ENCODE measurements around the gene ACTN2.

Gene ACTN2

DNA sequence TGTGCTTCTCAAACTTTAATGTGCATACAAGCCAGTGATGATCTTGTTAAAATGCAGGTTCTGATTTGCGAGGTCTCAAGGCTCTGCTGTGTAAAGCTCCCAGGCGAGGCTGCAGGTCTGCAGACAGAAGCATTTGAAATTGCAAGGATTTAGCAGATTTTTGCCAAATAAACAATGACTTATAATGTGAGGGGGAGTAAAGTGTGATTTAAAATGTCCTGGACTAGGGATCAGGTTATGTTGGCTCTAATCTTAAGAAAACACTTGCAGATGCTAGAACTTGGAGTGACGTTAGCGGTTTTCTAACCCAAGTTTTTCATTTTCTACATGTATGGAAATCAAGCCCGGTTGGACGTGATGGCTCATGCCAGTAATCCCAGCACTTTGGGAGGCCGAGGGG is 16.2 kb upstream of the ACTN2 start:
- DNase-seq (ENCODE audit: insufficient read length) = no peak
- no peak for FAIRE-seq
- TF ChIP-seq TAF1 (IDR thresholded peaks at IDR 0.05; ENCODE audit: borderline replicate concordance, low read depth, low read length) (no peak), POLR2AphosphoS5 (IDR thresholded peaks at IDR 0.05; ENCODE audit: low read depth, low read length) (no peak), POLR2A (IDR thresholded peaks at IDR 0.05; ENCODE audit: low read depth, low read length) (no peak)

DNA sequence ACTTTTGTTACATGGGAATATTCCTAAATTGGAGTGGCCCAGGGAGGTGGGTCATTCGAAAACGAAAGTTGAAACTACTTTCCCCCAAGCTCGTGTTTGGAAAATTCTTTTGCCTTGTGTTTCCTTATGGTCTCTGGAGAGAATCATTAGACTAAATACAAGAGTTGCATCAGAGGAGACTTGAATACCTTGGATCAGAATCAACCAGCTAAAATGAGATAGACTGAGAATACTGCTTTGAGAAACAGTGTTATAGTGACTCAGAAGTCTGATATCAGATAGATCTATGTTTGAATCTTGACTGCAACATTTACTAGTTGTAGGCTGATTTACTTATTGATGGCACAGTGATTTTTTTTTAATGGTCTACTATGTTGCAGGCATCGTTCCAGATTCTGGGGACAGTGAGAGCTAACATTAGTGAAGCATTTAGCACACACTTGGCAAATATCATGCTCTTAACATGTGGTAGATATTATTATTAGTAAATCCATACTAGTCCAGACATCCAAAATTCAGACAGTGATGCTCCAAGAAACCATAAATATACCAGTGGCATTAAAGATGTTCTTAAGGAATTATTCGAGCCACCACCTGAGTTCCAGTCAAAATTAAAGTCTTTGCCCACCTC is 12.9 kb upstream of the ACTN2 start:
- DNase-seq (ENCODE audit: insufficient read length) (no peak), FAIRE-seq (no peak)
- TF ChIP-seq TAF1 (IDR thresholded peaks at IDR 0.05; ENCODE audit: borderline replicate concordance, low read depth, low read length) (no peak), POLR2AphosphoS5 (IDR thresholded peaks at IDR 0.05; ENCODE audit: low read depth, low read length) (no peak), POLR2A (IDR thresholded peaks at IDR 0.05; ENCODE audit: low read depth, low read length) (no peak)

DNA sequence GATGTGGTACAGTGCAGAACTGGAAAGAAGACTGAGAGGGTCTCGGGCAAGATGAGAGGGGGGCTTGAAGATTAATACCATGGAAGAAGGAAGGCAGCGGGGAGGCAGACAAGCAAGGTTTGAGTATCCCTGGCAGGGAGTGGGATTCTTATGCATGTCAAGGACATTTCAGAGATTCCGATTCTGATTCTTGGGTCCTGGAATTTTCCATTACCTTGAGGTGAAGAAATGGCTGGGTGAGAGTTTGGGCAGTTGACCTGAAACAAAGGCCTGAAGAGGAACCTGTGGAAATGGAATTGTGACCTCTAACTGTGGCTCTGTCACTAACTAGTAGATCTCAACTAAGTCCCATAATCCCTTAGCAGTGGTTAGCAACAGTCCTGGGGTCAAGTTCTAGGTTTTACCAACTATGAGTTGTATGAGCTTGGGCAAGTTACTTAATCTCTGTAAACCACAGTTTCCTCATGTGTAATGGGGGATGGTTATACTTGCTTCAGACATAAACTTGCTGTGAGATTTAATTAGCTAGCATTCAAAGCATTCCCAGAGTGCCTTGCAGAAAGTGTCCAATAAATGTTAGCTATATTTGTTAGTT is 8.6 kb upstream of the ACTN2 start:
- DNase-seq (ENCODE audit: insufficient read length) = no peak
- no peak for FAIRE-seq
- TF ChIP-seq TAF1 (IDR thresholded peaks at IDR 0.05; ENCODE audit: borderline replicate concordance, low read depth, low read length) (no peak), POLR2AphosphoS5 (IDR thresholded peaks at IDR 0.05; ENCODE audit: low read depth, low read length) (no peak), POLR2A (IDR thresholded peaks at IDR 0.05; ENCODE audit: low read depth, low read length) (no peak)

DNA sequence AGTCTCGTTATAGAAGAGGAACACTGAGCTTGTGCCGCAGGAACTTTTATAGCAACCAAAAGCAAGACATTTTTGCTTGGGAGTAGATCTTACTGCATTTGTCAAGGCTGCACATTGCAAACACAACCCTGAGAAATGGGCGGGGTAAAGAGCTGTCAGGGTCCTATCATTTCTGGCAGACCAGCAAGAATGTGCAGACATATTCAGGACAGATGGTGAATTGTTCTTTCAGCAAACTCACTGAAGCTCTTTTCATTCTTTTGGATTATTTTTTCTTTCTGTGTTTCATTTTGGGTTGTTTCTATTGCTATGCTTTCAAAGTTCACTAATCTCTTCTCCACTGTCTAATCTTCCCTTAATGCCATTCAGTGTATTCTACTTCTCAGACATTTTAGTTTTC is 5.1 kb upstream of the ACTN2 start:
- no peak for TF ChIP-seq POLR2AphosphoS5 (IDR thresholded peaks at IDR 0.05; ENCODE audit: low read depth, low read length)
- TF ChIP-seq POLR2A (IDR thresholded peaks at IDR 0.05; ENCODE audit: low read depth, low read length) = no peak
- no peak for TF ChIP-seq TAF1 (IDR thresholded peaks at IDR 0.05; ENCODE audit: borderline replicate concordance, low read depth, low read length)

DNA sequence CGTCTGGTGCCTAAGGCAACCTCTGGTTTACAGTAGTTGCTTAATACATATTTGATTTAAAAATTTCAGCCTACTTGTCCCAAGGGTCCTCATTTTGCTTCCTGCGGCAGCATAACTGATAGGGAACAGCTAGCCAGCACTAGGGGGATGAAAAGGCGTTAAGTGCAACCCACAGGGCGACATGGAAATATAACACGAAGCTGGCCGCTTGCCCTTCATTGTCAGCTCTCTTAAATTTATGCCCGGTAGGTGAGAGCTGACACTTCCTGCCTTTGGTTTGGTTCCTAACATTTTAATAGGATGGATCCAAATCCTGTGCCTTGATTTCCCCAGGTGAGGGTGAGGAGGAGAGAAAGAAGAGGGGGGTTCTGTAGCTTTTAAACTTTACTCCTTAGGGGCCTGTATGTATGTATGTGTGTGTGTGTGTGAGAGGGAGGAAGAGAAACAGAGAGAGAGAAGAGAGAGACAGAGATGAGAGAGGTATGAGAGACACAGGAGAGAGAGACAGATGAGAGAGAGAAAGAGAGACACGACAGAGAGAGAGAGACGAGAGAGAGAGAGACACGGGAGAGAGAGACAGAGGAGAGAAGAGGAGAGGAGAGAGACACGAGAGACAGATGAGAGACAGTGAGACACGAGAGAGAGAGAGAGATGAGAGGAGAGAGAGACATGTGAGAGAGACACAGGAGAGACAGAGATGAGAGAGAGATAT is 938 bp upstream of the ACTN2 start:
- DNase-seq (ENCODE audit: insufficient read length) (no peak), FAIRE-seq (no peak)

More for the DNA sequence above, 5.1 kb upstream of the ACTN2 start:
- DNase-seq (ENCODE audit: insufficient read length) (no peak), FAIRE-seq (no peak)

DNA sequence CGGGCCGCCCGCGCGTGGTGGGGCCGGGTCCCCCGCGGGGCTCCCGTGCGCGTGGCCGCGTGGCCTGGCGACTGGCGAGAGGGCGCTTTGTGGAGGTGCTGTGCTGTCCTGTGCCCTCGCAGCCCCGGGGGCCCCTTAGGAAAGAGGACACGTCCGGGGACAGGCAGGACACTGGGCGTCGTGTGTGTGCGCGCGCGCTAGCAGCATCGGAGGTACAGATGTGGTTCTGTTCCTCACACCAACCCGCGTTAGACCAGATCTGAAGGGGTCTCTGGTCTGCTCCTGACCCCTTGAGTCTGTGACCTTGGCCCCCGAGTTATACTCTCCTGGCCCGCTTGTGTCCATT is 489 bp downstream of the ACTN2 start:
- no peak for DNase-seq (ENCODE audit: insufficient read length)
- FAIRE-seq = no peak
- no peak for TF ChIP-seq POLR2A (IDR thresholded peaks at IDR 0.05; ENCODE audit: low read depth, low read length)
- no peak for TF ChIP-seq POLR2AphosphoS5 (IDR thresholded peaks at IDR 0.05; ENCODE audit: low read depth, low read length)
- no peak for TF ChIP-seq TAF1 (IDR thresholded peaks at IDR 0.05; ENCODE audit: borderline replicate concordance, low read depth, low read length)

More for the DNA sequence above, 938 bp upstream of the ACTN2 start:
- TF ChIP-seq POLR2A (IDR thresholded peaks at IDR 0.05; ENCODE audit: low read depth, low read length) (no peak), TAF1 (IDR thresholded peaks at IDR 0.05; ENCODE audit: borderline replicate concordance, low read depth, low read length) (no peak), POLR2AphosphoS5 (IDR thresholded peaks at IDR 0.05; ENCODE audit: low read depth, low read length) (no peak)

DNA sequence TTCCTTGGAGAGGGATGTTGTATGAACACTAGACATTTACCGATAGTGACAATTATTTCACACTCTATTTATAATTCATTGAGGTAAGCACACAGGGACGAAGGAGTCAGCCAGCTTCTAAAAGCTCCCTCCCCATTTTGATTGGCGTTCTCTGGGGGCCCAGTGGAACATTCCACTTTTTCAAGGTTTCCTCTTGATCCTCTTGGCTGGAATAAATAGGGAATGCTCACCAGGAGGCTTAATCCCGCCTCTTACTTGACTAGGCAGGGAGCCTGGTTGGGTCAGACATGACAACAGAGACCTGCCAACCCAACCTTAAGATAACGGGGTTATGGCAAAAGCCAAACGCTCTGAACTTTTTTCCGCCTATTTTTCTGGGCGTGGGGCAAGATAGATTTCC is 974 bp downstream of the ACTN2 start:
- FAIRE-seq (no peak), DNase-seq (ENCODE audit: insufficient read length) (no peak)
- no peak for TF ChIP-seq TAF1 (IDR thresholded peaks at IDR 0.05; ENCODE audit: borderline replicate concordance, low read depth, low read length)
- no peak for TF ChIP-seq POLR2AphosphoS5 (IDR thresholded peaks at IDR 0.05; ENCODE audit: low read depth, low read length)
- no peak for TF ChIP-seq POLR2A (IDR thresholded peaks at IDR 0.05; ENCODE audit: low read depth, low read length)

DNA sequence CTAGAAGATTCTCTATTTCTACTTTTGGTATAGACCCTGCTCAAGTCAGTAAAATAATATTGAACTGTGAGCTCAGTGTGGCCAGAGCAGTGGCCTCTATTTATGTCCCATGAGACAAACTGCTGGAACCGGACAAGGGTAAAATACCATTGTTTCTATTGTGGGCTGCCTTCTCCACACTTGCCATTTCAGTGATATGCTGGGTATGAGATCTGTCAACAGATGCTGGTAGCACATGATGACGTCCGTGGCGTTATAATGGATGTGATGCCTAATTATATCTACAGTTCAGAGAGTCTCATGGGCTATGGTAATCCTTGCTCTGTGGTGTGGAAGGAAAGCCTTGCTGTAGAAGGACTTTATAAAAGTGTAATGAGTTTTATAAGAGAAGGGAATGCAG is 2.4 kb downstream of the ACTN2 start:
- FAIRE-seq (no peak), DNase-seq (ENCODE audit: insufficient read length) (no peak)
- TF ChIP-seq POLR2AphosphoS5 (IDR thresholded peaks at IDR 0.05; ENCODE audit: low read depth, low read length) (no peak), POLR2A (IDR thresholded peaks at IDR 0.05; ENCODE audit: low read depth, low read length) (no peak), TAF1 (IDR thresholded peaks at IDR 0.05; ENCODE audit: borderline replicate concordance, low read depth, low read length) (no peak)

DNA sequence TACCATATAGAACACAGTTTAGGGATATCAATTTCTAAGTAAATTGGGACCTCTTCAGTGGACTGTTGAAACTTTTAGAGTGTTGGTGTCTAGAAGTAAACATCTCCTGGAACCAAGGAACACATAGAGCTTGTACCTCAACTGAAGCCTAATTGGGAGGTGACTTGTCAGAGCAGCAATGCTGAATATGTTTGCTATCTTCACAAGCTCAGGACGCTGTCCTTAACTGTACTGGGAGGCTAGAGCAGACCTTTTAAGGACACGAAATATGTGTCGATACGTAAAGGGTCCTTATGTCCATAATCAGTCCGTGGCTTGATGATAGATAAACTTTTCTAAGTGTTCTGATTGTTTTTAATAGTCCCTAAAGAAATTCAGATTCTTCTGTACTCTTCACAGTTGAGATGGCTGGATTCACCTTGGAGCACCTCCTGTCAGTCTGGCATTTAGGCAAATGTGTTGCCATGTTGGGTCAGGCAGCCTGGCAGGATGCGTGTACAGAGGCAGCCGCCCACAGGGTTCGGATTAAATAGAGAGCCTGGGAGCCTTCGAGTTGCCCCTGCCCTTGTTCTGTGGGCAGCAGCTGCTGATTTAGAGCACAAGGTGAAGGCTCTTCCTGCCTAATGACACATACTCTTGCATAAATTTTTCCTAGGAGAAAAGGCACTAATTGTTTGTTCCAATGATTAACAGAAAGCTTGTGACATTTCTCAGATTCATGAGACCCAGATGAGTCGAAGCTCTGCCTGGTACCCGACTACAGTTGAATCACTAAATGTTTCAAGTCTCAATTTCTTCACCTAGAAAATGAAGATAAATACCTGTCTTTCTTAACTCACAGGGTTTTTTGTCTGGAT is 3.6 kb downstream of the ACTN2 start:
- TF ChIP-seq TAF1 (IDR thresholded peaks at IDR 0.05; ENCODE audit: borderline replicate concordance, low read depth, low read length) = no peak
- FAIRE-seq = no peak
- no peak for DNase-seq (ENCODE audit: insufficient read length)

DNA sequence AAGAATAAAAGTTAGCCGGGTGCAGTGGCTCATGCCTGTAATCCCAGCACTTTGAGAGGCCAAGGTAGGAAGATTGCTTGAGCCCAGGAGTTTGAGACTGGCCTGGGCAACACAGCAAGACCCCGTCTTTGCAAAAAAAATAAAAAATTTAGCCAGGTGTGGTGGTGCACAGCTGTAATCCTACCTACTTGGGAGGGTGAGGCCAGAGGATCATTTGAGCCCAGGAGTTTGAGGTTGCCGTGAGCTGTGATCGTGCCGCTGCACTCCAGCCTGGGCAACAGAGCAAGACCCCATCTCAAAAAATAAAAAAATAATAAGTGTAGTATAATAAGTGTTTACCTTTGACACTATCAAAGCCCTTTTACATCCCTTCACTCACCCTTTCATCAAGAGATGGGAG is 5.0 kb downstream of the ACTN2 start:
- TF ChIP-seq POLR2AphosphoS5 (IDR thresholded peaks at IDR 0.05; ENCODE audit: low read depth, low read length) (no peak), POLR2A (IDR thresholded peaks at IDR 0.05; ENCODE audit: low read depth, low read length) (no peak), TAF1 (IDR thresholded peaks at IDR 0.05; ENCODE audit: borderline replicate concordance, low read depth, low read length) (no peak)
- no peak for DNase-seq (ENCODE audit: insufficient read length)
- FAIRE-seq = no peak

DNA sequence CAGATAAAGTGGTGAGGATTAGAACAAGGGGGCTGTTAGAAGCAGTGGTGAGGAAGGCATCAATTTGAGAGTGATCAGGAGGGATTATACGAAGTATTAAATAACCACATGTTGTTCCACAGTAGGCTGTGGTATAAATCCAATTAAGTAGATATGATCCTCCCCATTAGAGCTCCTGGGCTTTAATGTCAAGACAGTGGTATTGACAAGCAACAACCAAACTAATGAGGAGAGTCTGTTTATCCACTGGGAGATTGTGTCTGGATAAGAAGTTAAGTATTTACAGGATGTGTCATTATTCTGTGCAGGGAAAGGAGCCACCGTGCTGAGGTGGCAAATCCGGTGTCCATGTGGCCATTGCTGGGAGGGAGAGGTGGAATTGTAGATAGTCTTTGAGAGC is 5.8 kb downstream of the ACTN2 start:
- no peak for DNase-seq (ENCODE audit: insufficient read length)
- no peak for TF ChIP-seq POLR2A (IDR thresholded peaks at IDR 0.05; ENCODE audit: low read depth, low read length)
- no peak for TF ChIP-seq POLR2AphosphoS5 (IDR thresholded peaks at IDR 0.05; ENCODE audit: low read depth, low read length)
- no peak for TF ChIP-seq TAF1 (IDR thresholded peaks at IDR 0.05; ENCODE audit: borderline replicate concordance, low read depth, low read length)
- FAIRE-seq = no peak
